ENCODE results near the gene GUSB. TPM values are rescaled to one million over a fixed set of nuclear protein-coding genes. Genes with fewer than 3 reads are reported as not detected.
"Not testable (repeated sequence)": the region's sequence is repeated elsewhere in the genome, so short reads cannot be mapped to it uniquely, and the experiment has no call there.

GUSB gene
- polyA plus RNA-seq, 1 donor, result 79.8 TPM

DNA sequence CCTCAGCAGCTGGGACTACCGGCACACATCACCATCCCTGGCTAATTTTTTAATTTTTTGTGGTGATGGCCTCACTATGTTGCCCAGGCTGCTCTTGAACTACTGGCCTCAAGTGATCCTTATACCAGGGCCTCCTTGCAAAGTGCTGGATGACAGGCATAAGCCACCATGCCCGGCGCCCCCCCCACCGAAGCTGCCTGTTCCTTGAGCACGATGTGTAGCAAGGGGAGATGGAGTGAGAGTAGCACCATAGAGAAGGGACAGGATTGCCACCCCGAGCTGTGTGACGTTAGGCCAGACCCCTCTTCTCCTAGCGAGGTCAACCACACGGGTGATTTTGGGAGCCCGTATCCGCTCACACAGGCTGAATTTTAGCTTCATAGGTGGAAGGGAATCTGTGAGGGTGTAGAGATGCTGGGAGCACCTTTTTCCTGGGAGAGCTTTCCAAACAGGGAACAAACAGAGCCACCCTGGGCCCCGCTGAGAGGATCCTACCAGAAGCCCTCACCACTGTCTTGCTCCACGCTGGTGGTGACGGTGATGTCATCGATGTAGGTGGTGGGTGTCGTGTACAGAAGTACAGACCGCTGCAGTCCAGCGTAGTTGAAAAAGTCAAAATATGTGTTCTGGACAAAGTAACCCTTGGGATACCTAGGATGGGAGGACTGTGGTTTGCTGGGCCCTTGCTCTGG, 3.0 kb downstream of the GUSB start:
- DNase-seq, result no peak

DNA sequence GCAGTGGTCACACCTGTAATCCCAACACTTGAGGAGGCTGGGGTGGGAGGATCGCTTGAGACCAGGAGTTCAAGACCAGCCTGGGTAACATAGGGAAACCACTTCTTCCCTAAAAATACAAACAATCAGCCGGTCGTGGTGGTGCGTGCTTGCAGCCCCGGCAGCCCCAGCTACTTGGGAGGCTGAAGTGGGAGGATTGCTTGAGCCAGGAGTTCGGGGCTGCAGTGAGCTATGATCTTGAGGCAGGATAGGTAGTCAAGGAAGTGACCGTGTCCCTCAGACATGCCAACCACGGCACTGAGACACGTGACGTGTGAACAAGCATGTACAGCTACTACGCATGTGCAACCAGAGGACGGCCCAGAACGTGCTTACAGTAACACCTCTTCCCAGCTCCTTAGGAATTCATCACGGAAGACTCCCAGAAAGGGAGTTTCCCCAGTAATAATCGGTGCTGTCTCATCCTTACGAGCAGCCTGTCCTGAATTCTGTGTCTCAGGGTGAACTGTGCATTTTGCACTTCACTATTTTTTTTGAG, 5.3 kb downstream of the GUSB start:
- DNase-seq, result no peak

DNA sequence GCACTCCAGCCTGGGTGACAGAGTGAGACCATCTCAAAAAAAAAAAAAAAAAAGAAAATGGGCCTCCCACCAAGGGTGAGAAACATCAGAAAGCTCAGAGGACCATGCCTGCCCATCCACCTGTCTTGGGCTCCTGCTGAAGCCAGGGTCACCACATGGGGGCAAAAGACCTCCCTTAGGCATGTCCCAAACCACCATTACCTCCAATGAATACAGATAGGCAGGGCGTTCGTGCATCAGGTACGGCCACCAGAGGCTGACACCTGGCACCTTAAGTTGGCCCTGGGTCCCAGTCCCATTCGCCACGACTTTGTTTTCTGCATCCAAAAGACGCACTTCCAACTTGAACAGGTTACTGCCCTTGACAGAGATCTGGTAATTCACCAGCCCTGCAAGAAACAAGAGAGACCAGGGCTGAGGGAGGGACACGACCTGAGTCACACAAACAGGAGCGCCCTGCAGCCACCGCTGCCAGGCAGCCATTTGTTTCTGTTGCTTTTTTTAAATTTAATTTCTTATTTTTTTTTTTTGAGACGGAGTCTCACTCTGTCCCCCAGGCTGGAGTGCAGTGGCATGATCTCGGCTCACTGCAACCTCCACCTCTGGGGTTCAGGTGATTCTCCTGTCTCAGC, 6.1 kb downstream of the GUSB start:
- no peak for DNase-seq

DNA sequence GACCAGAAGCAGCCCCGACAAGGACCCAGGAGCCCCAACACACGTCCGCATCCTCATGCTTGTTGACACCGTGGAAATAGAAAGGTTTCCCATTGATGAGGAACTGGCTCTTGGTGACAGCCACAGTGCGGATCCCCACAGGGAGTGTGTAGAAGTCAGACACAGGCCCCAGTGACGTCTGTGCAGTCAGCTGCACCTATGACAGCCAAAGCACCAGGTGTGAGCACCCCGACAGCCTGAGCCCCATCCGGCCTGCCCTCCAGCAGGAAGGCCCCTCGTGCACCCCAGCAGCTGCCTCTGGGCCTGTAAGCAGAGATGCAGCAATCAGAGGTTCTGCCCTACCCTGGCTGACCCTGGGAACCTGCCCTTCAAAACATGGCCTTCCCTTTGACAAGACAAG, 7.1 kb downstream of the GUSB start:
- DNase-seq, result no peak

GRCh38 chr7:65974191-65974801, 7.7 kb downstream of the GUSB start:
- DNase-seq, result no peak

DNA sequence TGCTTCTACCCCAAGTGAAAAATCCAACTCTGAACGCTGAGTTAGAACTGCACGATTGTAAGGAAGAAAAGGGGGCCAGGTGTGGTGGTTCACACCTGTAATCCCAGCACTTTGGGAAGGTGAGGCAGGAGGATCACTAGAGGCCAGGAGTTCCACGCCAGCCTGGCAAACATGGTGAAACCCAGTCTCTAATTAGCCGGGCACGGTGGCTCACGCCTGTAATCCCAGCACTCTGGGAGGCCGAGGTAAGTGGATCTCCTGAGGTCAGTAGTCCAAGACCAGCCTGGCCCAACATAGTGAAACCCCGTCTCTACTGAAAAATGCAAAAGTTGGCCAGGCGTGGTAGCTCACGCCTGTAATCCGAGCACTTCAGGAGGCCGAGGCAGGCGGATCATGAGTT, 9.0 kb downstream of the GUSB start:
- DNase-seq, result no peak

- DNase-seq, result no peak
These were observed 11.0 kb downstream of the GUSB start for GRCh38 chr7:65971021-65971420.

DNA sequence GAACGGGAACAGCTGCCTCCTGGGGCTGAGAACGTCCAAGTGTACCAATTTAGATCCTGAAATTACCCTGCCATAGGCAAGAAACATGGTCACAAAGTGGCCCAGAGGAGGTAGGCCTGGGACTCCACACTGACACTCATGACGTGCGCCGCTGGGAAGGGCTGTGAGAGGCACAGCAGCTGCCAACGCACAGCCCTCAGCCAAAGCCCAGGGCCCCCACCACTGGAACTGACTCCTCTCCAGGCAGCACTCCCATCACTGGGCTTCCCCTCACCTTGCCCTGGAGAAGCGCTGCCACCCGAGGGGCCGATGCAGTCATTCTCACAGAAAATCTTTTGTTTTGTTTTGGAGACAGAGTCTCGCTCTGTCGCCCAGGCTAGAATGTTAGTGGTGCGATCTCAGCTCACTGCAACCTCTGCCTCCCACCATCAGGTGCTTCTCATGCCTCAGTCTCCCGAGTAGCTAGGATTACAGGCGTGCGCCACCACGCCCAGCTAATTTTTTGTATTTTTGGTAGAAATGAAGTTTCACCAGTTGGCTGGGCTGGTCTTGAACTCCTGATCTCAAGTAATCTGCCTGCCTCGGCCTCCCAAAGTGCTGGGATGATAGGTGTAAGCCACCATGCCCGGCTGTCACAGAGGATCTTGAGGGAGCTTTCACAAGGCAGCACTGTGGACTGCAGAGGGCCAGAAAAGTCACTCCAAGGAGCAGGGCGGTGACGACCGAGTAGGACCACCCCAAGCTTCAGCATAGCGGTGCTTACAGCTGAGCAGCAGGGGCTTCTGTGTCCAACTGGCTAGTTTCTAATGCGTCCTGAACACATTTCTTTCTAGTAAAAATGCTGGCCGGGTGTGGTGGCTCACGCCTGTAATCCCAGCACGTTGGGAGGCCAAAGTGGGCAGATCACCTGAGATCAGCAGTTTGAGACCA, 13.5 kb downstream of the GUSB start:
- no peak for DNase-seq

DNA sequence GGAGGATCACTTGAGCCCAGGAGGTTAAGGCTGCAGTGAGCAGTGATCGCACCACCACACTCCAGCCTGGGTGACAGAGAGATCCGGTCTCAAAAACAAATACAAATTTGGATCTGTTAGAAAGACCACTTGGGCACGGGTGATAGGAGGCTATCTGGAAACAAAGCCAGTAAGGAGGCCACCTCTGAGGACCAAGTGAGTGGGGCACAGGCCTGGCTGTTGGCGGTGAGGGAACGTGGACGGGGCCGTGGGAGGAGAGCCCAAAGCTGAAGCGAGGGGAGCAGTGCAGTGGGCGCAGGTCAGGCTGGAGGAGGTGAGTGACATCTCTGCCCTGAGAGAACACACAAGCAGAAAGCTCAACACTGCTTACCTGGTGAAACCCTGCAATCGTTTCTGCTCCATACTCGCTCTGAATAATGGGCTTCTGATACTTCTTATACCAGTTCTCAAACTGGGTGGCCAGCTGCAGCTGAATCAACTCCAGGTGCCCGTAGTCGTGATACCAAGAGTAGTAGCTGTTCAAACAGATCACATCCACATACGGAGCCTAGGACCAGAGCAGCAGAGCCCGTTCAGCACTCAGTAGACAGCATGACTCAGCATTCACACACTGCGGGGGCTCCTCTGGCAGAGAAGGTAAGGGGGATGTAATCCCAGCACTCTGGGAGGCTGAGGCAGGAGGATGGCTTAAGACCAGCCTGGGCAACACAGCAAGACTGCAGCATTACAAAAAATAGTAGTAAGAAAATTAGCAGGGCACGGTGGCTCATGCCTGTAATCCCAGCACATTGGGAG, 14.5 kb downstream of the GUSB start:
- no peak for DNase-seq

DNA sequence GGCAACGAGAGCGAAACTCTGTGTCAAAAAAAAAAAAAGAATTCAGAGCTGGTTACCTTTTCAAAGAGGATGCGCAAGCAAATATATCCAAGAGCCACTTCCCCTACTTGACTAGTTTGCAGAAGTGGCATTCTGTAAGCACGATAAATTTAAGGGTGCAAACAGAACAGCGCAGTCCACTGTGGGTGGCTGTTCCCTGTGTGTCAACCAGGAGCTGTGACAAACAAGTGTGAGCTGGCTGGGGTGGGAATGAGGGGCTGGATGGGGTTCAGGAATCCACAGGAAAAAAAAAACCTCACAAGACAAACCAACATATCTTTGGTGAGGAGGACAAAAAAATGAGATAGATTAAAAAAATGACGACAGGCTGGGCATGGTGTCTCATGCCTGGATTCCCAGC, 15.9 kb downstream of the GUSB start:
- no peak for DNase-seq

GRCh38 chr7:65964671-65965070, 17.3 kb downstream of the GUSB start:
- not testable (repeated sequence) for DNase-seq

- DNase-seq, result no peak
These were observed 20.0 kb downstream of the GUSB start for GRCh38 chr7:65962033-65962432.

GRCh38 chr7:65960351-65961074, 21.5 kb downstream of the GUSB start:
- DNase-seq, result no peak

DNA sequence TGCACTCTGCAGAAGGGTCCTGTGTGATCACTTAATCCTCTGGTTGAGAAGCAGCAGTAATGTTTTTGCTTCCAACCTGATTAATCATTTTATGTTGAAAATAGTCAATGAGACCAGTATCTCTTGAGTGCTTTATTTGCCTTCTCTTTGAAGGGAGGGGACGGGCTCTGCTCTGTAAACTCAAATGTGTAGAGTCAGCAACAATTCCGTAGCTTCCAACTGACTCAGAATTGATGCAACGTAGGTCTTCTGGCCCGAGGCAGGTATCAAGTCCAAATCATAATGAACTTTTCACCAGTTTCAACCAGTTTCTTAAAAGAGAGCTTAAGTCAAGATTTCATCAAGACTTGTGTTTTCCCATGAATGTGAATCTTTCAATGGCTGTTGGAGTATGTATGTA, 26.3 kb downstream of the GUSB start:
- DNase-seq, result no peak

DNA sequence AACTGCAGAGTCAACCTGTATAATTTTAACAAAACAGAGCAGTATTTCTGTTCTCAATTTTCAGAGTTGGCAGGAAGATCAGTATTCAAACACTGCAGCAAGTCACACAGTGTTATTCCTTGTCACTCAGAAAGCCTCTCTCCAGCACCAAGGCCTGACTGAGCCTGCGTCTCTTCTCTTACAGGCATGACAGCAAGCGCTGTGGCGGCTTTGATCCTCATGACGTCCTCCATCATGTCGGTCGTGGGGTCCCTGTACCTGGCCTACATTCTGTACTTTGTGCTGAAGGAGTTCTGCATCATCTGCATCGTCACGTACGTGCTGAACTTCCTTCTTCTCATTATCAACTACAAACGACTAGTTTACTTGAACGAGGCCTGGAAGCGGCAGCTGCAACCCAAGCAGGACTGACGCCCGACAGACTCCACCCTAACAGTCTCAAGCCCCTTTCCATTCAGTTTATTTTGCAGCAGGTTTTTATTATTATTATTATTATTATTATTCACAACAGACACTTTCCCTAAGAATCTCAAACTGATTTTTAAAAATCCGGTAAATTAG, 28.0 kb downstream of the GUSB start:
- no peak for DNase-seq

DNA sequence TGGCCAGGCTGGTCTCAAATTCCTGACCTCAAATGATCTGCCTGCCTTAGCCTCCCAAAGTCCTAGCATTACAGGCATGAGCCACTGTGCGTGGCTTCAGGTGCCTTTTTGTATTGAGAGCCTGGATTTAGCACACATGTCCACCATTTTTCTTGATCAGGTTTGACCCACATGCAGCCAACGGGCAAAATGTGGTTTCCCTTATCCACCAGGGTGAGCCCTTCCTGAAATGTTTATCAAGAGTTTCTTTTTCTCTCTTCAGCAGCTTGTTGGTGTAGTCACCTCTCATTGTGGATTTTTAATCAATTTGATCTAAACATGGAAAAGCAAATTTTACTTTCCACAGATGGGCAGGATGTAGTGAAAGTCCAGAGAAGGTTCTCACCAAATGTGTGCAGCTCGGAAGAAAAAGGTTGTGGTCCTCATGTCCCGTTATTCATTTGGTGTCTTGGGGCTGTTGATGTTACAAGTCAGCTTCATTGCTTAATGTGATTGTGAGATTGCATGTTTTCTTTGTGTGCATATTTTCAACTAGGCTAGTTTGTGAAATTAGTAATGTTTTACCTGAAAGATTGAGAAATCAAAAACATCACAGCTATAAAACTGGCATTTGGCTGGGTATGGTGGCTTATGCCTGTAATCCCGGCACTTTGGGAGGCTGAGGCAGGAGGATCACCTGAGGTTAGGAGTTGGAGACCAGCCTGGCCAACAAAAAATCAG, 28.9 kb downstream of the GUSB start:
- no peak for DNase-seq

- DNase-seq, result no peak
These were observed 30.0 kb downstream of the GUSB start for GRCh38 chr7:65951837-65952578.

DNA sequence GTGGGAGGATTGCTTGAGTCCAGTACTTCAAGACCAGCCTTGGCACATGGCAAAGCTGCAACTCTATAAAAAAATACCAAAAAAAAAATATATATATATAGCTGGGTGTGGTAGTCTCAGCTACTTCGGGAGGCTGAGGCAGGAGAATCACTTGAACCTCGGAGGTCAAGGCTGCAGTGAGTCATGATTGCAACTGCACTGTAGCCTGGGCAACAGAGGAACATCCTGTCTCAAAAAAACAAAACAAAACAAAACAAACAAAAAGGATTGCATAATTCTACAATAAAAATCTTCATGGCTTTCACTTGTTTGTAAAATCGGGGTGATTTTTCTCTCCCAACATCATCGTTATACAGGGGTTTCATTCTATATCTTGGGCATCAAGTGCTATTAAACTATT, 35.1 kb downstream of the GUSB start:
- no peak for DNase-seq

GRCh38 chr7:65945787-65946186, 36.2 kb downstream of the GUSB start:
- not testable (repeated sequence) for DNase-seq

Measured in left kidney (tissue), 2 donors.